Mucosa of stomach (tissue), 1 donor: ENCODE measurements around the gene NR5A1.

Experiments
- H3K27me3 ChIP-seq: one replicate; pipeline ENCODE4 v1.7.0; 2013; ENCODE audit warnings: mild to moderate bottlenecking, low read length; ENCODE audit not compliant: control insufficient read depth, insufficient read depth
- H3K36me3 ChIP-seq: one replicate; pipeline ENCODE4 v1.7.0; 2013; ENCODE audit warnings: low read length; ENCODE audit not compliant: control insufficient read depth, insufficient read depth
- H3K4me1 ChIP-seq: one replicate; pipeline ENCODE4 v1.7.0; 2013; ENCODE audit warnings: mild to moderate bottlenecking, low read length; ENCODE audit not compliant: control insufficient read depth, insufficient read depth
- H3K4me3 ChIP-seq: one replicate; pipeline ENCODE4 v1.7.0; 2013; ENCODE audit warnings: low read length
- H3K9ac ChIP-seq: one replicate; pipeline ENCODE4 v1.7.0; 2013; ENCODE audit warnings: mild to moderate bottlenecking, low read length, moderate library complexity
- H3K9me3 ChIP-seq: one replicate; pipeline ENCODE4 v1.7.0; 2013; ENCODE audit warnings: mild to moderate bottlenecking, low read length, moderate library complexity; ENCODE audit not compliant: control insufficient read depth
- donor health status: Pancreatic carcinoma.

NR5A1 gene

GRCh38 chr9:124438091-124438490 is 69.1 kb downstream of the NR5A1 start:
- no peaks in the 10 kb centered on the region for H3K9me3 ChIP-seq
- no peaks in the 10 kb centered on the region for H3K4me1 ChIP-seq
- H3K4me3 ChIP-seq, result no peak overlapping the region
- peaks cover 3% of the 10 kb centered on the region for H3K27me3 ChIP-seq
- no peak overlapping the region for H3K9ac ChIP-seq
- no peaks in the 10 kb centered on the region for H3K36me3 ChIP-seq

GRCh38 chr9:124437086-124437485 is 70.1 kb downstream of the NR5A1 start:
- Histone ChIP-seq H3K4me1 (no peaks in the 10 kb centered on the region), H3K27me3 (peaks cover 3% of the 10 kb centered on the region), H3K9ac (no peak overlapping the region), H3K36me3 (no peaks in the 10 kb centered on the region), H3K4me3 (no peak overlapping the region), H3K9me3 (no peaks in the 10 kb centered on the region)

- Histone ChIP-seq H3K9me3 (no peaks in the 10 kb centered on the region), H3K4me1 (no peaks in the 10 kb centered on the region), H3K36me3 (no peaks in the 10 kb centered on the region), H3K27me3 (peaks cover 3% of the 10 kb centered on the region), H3K4me3 (no peak overlapping the region), H3K9ac (no peak overlapping the region)
Observed at GRCh38 chr9:124436320-124436719, 70.9 kb downstream of the NR5A1 start.
